Stimulated activated CD4-positive, alpha-beta T cell treated with anti-CD3 and anti-CD28 coated beads, TNF-alpha, amount 100 ng/mL, for 1 hour (primary cell): ENCODE measurements around the gene COPS8.
A peak's percentile ranks its signal among the peaks of the same experiment; 100 is the strongest.

Experiments used
- DNase-seq, 3 donors: peaks; one replicate each; pipeline ENCODE4 v3.0.0-alpha.2; 2020; ENCODE audit warnings: low read depth in 3 of 3, low spot score in 1 of 3

Gene COPS8

DNA sequence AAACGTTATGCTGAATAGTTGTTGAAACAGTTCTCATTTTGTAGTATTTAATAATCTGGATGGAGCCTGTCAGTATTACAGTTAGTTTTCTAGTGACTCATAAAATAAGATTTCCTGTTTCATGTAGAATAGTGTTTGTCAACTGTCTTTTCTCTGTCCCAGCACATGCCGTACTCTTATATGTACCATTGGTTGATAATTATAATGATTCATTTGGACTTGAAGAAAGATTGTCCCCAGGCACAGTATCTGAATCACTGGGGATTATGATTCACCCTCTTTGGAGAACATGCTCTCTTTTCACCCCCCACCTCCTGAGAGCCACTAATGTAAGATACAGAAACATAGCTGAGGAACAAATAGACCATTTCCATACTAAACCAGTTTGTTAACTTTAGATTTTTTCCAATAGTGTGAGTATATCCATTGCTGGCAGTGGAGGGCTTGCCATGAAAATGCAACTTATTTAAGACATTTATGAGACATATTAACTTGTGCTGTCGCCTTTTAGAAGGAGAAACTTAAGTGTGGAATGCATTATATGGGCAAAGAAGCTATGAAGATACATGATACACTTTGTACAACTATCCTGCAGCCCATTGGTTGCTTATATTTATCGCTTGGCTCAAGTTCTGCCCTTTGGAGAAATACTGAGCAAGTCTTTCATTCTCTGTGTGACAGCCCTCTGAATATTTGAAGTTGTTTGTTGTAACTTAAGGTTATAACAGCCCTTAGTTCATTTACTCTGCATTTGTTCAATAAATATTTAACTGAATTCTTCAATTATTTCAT, 12.4 kb downstream of the COPS8 start:
- DNase-seq: no peak

DNA sequence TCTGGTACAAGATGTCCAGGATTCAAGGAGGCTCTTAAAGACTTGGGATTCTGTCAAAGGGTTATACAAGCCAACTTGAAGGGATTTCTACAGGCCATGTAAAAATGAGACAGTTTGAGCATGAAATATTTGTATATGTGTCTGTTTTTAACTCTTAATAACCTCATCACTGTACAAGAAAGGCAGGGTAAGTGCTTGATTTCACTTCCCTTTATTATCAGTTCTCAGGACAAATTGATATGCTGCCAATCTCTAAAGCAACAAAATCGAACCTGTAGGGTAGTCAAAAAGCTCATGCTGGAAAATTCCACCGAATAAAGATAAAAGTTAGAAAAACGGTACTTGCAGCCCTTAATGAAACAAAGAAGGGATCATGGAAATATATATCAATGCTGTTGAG, 14.1 kb downstream of the COPS8 start:
- DNase-seq: no peak

DNA sequence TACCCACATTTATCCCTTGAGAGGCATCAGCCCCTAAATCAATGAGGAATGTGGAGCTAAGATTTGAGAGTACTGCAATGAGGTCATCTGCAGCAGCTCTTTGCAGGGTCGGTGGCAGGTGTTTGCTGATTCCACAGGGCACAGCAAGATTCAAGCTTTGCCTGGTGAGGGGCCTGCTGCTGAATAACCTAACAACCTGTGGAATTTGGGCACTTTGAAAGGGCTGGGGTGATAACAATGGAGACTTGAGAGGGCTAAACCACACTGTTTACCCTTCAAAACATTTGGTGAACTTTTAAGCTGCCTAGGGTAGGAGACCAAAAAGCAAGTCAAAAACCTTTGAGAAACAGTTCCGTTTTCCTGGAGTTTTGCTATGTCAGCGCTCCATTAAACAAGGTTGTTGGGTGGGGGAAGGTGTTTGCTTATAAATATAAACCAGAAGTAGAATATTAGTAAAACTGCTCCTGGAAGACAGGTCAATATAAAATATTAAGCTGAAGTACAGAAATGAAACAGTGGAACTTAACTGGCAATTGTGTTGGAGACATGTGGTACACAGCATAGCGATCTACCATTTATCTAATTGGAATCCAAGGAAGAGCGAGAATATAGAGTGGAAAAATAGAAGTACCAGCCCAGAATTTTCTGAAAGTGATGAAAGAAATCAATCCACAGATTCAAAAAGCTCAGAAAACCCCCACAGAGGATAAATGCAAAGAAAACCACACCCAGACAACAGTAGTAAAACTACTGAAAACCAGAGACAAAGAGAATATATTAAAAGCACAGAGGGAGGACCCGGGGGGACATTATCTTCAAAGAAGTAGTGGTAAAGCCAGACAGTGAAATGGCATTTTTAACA, 15.7 kb downstream of the COPS8 start:
- no peak for DNase-seq

DNA sequence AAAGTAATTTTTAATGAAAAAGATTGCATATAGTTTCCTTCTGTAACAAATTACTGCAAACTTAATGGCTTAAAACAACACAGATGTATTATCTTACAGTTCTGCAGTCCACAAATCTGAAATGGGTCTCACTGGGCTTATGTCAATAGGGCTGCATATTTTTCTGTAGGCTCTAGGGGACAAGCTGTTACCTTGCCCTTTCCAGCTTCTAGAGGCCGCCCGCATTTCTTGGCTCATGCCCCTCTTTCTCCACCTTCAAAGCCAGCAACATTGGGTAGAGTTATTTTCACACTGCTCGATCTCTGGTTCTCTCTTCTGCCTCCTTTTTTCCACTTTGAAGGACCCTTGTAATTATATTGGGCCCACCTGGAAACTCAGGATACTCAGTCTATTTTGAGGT, 16.7 kb downstream of the COPS8 start:
- DNase-seq: no peak

DNA sequence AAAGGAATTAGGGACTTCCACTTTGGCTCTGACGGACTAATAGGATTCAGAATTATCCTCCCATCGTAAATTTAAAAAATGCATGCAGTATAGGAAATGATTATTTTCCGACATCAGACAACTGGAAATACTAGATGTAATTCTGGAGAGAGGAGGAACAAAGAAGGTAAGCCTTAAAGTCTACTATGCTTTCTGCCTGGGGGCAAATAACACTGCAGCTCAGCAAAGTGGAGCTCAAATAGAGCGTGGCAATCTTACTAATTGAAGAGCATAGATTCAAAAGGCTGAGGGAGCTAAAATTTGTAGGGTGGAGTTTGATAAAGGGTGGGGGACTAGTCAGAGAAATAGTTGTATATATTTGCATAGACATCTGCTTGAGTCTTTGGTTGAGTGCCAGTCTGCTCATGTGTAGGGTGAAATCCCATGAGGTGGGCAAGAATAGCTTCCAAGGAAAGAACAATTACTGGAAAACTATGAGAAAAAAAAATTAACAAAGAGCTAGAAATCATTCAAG, 23.8 kb downstream of the COPS8 start:
- DNase-seq: no peak

DNA sequence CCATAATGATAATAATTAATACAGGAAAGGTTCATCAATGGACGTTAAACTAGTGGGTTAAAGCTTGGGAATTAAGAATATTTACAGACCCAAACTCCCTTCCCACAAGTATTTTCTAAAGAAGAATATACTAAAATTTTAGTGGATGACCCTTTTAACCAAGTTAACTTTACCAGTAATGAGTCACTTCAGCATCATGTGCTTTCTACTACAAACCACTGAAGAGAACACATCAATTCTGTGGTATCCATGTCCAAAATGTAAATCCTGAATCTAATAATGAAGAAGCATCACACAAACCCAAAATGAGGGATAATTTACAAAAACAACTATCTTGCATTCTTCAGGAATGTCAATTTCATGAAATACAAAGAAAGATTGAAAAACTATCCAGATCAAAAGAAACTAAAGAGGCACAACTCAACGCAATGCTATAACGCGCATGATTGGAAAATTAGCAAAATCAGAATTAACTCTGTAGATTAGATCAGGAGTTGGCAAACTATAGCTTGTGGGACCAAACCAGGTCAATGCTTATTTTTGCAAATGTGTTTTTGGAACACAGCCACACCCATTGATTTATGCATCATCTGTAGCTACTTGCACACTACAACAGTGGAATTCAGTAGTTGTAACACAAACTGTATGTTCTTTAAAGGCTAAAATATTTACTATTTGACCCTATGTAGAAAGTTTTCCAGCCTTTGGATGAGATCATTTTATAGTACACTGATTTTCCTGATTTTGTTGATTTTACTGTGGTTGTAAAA, 27.5 kb downstream of the COPS8 start:
- no peak for DNase-seq

DNA sequence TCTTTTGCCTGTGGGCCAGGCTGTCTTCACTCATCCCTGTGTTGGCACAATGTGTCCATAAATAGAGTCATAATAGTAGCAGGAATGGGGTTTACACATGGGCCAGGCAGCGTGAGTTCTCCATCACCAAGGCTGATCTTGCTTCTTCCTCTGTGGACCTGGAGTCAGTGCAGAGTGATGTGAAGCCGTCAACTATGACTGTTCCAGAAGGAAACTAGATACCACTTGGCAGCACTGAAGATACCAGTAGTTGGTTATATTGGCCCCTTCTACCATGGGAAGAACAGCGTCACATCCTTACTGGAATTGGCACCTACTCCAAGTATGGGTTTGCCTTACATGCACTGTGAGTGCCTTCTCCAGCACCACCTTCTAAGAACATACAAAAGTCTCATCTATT, 30.2 kb downstream of the COPS8 start:
- DNase-seq: no peak

DNA sequence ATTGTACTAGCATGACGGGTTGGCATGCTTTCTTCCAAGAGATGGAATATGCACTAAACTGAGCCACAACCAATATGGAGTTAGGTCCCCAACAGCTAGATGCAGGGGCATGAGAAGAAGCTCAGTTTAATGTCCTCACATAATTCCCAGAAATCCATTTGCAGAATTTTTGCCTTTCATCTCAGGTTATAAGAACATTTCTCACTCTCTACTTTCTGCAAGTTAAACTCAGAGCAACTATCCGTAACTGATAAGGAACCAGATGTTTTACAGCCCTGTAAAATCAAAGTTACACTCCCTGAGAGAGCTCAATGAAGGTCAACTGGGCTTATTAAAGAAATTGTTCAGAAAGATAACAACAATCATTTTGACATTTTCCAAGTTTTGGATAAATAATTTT, 30.7 kb downstream of the COPS8 start:
- no peak for DNase-seq

DNA sequence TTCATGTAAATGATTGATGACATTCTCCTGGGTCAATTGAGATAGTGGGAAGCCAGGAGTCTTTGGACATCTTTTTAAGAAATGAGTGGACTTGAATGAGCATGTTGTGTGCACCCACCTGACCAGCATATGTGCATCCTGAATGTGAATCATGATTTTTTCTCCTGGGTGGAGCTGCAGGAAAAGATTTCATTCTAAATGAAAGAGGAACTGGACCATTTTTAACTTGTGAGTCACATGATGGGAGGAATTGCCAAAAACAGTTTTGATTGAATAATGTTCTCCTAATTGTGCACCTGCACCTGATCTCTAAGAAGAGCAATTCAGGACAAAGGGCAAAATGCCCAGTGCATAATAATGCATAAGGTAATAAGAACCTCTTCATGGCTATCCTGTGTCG, 32.3 kb downstream of the COPS8 start:
- DNase-seq: no peak

DNA sequence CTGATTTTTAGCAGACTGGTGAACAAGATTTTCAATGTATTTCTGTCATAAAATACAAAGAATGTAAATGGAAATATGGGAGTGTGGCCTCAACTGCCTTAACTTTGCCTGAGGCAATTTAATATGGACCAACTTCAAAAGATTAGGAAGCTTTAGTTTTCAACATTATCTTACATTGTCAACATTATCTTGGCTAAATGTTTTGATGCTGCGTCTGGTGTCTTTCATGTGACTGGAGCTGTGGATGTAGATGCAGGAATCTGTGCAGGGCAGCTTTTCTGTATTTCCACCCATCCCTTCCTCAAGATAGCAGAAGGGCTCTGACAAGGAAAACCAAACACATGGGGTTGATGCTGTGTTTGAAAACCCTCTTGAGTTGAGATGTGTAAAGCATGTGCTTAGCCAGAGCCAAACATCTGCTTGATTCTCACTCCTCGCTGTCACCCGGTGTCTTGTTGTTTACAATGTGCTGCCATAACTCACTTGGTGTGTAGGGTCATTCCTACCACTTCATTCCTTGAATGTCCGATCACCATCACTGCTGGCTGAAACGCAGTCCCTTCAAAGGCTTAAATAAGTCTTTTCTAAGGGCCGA, 33.0 kb downstream of the COPS8 start:
- DNase-seq: no peak

DNA sequence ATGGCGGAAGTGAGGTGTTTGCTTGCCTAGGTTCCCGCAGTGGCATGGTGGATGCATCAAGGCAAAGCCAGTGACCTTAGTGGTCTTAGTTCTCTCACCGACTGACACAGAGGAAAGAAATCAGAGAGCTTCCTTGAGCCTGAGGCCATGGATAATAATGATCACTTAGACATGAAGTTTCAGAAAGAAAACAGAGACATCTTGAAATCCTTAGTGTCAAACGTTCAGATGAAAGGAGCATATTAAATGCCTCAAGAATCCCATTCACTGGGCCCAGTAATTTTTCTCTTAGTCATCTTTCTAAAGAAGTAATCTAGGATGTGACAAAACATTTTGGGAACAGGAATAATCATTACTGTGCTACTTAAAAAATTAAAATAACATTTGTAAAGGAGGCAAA, 35.2 kb downstream of the COPS8 start:
- no peak for DNase-seq

DNA sequence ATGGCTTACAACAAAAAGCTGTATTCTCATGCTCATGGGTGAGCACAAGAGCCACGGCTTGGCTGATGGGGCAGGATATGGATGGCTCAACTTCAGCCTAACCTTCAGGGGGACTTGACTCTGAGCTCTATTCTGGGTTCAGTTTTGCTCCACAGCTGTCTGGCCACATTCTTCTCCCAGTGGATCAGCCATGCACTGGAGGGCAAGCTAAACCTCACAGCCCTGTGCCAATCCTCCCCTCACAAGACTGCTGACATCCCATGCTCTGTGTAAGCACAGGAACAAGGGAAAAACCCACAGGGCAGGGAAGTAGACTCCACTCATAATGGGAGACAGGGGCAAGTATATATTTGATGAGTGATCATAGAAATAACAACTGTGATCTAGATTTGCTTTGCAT, 35.6 kb downstream of the COPS8 start:
- no peak for DNase-seq

DNA sequence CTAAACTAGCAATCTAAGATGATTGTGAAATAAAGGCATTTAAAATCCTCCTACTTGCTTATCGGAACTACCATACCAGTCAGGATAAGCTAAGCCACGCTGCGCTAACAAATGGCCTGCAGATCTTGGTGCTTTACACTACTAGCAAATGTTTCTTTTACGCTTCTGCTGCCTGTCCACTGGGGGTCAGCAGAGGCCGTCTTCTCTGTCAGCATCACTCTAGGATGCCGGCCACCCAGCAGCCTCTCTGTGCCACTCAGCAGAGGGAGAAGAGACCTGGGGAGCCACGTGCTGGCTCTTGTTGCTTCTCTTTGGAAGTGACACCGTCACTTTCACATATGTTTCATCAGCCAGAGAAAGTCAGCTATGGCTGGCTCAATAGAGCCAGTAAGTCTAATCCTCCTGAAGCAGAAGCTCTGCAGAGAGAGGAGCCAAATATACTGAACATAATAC, 36.6 kb downstream of the COPS8 start:
- peak in 1 of 3 donors; percentile 28 for DNase-seq

DNA sequence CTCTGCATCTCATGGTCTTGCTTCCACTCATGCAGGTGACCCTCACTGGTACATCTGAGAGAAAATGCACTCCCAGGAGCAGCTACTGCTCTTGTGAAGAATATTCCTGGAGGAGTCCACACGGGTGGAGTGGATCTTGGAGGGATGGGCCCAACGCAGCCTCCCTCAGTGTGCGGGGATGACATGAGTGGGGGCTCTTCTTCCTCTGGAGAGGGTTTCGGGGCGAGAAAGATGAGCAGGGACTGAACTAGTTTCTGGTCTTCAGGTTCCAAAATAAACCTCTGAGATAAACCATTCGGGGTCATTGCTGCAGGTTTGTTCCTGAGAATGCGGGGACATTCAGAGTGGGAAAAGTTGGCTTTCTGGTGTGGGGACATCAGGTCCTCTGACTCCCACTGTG, 39.1 kb downstream of the COPS8 start:
- DNase-seq: no peak

DNA sequence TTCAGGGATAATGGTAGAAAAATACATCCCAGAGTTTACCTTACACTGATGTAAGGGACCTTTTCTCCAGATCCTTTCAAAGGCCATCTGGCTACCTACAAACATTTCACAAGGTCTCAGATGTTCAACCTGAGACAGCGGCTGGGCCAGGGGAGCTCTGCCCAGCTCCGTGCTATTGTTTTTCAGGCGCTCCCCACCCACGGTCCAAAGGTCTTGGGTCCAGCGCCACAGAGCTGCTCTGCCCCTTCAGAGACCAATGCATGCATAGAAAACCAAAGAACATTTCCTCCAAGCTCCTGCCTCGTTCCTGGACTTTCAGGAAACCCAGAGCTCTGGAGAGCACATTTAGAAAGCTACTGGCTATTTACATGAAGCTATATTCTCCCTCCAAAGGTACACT, 40.3 kb downstream of the COPS8 start:
- no peak for DNase-seq

DNA sequence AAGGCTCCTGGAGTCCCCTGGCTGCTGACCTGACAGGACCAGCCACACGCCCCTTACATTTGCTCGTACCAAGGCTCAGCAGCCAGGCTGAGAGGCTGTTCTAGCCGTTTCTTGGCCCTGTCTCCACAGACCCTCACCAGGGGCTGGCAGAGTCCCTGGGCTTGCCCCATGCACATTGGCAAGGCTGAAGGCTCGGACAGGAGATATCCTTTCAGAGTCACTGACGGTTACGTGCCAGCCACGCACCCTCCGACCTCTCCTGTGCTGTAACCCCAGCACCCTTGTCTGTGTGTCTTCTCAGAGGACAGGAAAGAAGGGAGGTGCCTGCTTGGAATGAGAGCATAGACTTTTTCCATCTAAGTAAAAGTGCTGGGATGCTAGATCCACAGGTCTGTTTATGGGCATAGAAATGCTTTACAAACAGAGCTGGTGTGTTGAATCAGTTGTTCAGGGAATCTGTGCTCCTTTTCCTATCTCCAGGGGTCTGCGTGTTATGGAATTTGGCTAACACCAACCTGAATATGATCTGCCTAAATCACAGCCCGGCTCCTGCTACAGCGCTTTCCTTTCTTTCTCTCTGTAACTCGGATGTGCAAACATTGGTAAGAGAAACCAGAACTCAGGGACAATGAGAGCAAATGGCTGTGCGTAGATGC, 41.0 kb downstream of the COPS8 start:
- DNase-seq: no peak

DNA sequence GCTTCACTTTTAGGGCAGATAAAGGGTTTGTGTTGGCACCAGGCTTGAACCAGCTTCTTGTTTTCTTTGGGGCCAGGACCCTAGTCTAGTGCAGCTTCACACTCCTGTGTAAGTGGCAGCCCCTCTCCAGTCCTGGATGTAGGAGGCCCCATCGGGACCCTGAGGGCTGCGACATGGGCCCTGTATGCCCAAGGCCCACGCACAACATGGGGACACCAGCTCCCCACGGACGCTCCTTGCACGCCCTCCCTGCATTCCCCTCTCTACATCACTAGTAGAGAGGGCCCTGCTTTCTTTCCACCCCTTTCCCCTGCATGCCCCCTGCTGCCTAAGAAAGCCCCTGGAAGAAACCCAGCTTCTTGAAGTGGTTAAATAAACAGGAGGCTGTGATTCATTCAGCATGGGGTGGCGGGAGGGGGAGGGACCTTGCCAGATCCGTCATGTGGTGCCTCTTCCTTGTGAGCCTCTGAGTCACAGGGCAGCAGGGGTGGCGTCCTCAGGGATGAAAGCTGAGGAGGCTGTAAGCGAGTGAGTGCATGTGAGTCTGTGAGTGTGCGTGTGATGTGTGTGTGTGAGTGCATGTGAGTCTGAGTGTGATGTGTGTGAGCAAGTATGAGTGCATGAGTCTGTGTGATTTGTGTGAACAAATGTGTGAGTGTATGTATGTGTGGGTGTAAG, 42.5 kb downstream of the COPS8 start:
- peak in 1 of 3 donors; percentile 7 for DNase-seq

DNA sequence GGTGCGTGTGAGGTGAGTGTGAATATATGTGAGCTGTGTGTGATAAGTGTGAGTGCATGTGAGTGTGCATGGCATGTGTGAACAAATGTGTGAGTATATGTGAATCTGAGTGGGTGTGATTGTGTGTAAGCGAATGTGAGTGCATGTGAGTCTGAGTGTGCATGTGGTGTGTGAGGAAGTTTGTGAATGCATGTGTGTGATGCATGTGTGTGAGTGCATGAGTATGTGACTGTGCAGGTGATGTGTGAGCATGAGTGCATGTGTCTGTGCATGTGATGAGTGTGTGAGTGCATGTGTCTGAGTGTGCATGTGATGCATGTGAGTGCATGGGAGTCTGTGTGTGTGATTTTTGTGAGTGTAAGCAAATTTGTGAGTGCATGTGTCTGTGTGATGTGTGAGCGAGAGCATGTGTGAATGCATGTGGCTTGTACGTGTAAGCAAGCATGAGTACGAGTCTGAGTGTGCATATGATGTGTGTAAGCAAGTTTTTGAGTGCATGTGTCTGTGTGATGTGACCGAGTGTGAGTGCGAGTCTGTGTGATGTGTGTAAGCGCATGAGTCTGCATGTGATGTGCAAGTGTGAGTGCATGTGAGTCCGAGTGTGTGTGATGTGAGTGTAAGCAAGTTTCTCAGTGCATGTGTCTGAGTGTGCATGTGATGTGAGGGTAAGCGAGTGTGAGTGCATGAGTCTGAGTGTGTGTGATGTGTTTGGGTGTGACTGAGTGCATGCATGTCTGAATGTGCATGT, 43.3 kb downstream of the COPS8 start:
- no peak for DNase-seq

DNA sequence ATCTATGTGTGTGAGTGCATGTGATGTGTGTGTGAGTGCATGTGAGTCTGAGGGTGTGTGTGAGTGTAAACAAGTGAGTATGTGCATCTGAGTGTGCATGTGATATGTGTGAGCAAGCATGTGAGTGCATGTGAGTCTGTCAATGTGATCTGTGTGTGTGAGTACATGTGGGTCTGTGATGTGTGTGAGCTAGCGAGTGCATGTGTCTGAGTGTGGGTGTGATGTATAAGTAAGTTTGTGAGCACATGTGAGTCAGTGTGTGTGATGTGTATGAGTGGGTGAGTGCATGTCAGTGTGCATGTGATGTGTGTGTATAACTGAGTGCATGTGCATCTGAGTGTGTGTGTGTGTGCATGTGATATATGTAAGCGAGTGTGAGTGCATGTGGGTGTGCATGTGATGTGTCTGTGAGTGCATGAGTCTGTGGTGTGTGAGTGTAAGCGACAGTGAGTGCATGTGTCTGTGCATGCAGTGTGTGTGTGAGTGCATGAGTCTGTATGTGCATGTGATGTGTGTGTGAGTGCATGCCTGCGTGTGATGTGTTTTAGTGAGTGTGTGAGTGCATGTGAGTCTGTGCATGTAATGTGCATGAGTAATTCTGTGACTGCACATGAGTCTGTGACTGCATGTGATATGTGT, 44.1 kb downstream of the COPS8 start:
- no peak for DNase-seq
